Measurements from ENCODE around the gene CDV3.

DNA sequence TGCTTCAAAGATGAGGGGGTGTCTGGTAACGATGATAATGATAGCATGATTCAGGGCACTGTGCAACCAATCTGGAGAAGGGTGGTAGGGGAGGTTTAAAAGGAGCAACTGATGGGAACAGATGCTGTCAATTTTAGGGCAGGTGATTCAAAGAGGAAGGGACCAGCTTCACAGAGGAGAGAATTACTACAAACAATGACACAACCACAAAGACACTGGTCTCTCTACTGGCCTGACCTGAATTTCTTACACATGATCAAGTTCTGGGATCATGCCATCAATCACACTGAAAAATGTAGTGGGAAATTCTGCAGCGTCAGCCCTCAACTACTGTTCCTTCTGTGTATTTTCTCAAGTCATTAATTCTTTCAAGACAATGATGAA, 2.6 kb upstream of the CDV3 start:
- no peak for TF ChIP-seq POLR2A (IDR thresholded peaks at IDR 0.05)
- TF ChIP-seq, protein P1, sequence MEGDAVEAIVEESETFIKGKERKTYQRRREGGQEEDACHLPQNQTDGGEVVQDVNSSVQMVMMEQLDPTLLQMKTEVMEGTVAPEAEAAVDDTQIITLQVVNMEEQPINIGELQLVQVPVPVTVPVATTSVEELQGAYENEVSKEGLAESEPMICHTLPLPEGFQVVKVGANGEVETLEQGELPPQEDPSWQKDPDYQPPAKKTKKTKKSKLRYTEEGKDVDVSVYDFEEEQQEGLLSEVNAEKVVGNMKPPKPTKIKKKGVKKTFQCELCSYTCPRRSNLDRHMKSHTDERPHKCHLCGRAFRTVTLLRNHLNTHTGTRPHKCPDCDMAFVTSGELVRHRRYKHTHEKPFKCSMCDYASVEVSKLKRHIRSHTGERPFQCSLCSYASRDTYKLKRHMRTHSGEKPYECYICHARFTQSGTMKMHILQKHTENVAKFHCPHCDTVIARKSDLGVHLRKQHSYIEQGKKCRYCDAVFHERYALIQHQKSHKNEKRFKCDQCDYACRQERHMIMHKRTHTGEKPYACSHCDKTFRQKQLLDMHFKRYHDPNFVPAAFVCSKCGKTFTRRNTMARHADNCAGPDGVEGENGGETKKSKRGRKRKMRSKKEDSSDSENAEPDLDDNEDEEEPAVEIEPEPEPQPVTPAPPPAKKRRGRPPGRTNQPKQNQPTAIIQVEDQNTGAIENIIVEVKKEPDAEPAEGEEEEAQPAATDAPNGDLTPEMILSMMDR (IDR thresholded peaks at IDR 0.05 in 4 of 5, conservative IDR thresholded peaks at IDR 0.05 in 1 of 5), result no peak

Data from gastrocnemius medialis (tissue), 4 donors.